Measurements from ENCODE around the gene TMX2.

The TMX2 gene

GRCh38 chr11:57735619-57736298 is 23.4 kb downstream of the TMX2 start:
- TF ChIP-seq ISL1 (CRISPR knock-in tag; IDR thresholded peaks at IDR 0.05): no peak

DNA sequence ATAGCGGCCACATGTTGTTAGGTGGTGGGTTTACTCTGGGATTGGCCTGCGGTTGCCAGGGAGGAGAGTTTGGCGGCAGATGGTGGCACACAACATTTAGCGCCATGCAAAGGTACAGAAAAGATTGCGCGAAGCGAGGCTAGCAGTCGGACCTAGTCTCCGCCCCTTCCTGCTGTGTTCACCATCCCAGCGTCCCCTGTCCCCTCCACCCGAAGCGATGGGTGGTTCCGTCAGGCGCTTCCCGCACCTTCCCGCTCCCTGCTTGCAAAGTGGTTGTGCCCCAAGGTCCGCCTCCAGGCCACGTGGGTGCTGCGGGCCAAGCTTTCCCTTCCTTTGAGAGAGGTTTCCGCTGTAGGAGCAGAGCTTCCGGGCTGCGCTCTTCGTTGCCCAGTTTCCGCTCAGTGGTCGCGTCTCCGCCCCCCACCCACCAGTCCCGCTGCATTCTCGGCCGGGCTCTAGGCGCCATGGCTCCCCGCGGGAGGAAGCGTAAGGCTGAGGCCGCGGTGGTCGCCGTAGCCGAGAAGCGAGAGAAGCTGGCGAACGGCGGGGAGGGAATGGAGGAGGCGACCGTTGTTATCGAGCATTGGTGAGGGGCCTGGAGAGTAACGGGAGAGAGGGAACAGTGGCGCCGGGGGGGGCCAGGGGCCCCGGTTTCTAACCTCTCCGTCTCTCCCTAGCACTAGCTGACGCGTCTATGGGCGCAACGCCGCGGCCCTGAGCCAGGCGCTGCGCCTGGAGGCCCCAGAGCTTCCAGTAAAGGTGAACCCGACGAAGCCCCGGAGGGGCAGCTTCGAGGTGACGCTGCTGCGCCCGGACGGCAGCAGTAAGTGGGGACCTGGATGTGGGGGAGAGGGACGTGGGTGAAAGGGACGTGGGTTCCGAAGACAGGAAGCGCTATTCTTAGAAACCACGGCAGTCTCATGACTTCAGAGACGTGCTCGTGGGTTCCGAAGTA is 29.0 kb downstream of the TMX2 start, which contains the start of gene SELENOH:
Gene SELENOH (plus strand): TSS at position 360 of the 955 bp plus-strand sequence. CDS start 105 bp downstream, at position 465.
- peak; percentile 98 for ATAC-seq
- TF ChIP-seq ZC3H10 (CRISPR knock-in tag; IDR thresholded peaks at IDR 0.05): peak; percentile 33
- no peak for TF ChIP-seq ZFP3 (CRISPR knock-in tag; IDR thresholded peaks at IDR 0.05)
- TF ChIP-seq GLIS3 (CRISPR knock-in tag; IDR thresholded peaks at IDR 0.05): peak; percentile 37; the same call in 1 of the 2 replicates
- peak; percentile 37; the same call in 1 of the 2 replicates for TF ChIP-seq ZNF8 (CRISPR knock-in tag; IDR thresholded peaks at IDR 0.05)
- TF ChIP-seq CSDC2 (CRISPR knock-in tag; IDR thresholded peaks at IDR 0.05): no peak
- peak; percentile 70; the same call in 1 of the 2 replicates for TF ChIP-seq CREB5 (CRISPR knock-in tag; IDR thresholded peaks at IDR 0.05; ENCODE audit: low read depth)
- no peak for TF ChIP-seq ARNTL (CRISPR knock-in tag; IDR thresholded peaks at IDR 0.05; ENCODE audit: borderline replicate concordance, low read depth)
- 0 out of 2 replicates have a peak, but pooled peaks have one; percentile 52 for TF ChIP-seq ZNF565 (CRISPR knock-in tag; conservative IDR thresholded peaks at IDR 0.05; ENCODE audit: low read depth)
- TF ChIP-seq, protein P1, sequence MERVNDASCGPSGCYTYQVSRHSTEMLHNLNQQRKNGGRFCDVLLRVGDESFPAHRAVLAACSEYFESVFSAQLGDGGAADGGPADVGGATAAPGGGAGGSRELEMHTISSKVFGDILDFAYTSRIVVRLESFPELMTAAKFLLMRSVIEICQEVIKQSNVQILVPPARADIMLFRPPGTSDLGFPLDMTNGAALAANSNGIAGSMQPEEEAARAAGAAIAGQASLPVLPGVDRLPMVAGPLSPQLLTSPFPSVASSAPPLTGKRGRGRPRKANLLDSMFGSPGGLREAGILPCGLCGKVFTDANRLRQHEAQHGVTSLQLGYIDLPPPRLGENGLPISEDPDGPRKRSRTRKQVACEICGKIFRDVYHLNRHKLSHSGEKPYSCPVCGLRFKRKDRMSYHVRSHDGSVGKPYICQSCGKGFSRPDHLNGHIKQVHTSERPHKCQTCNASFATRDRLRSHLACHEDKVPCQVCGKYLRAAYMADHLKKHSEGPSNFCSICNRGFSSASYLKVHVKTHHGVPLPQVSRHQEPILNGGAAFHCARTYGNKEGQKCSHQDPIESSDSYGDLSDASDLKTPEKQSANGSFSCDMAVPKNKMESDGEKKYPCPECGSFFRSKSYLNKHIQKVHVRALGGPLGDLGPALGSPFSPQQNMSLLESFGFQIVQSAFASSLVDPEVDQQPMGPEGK (CRISPR knock-in tag; IDR thresholded peaks at IDR 0.05; ENCODE audit: borderline replicate concordance): peak; percentile 61; the same call in 1 of the 2 replicates

More at GRCh38 chr11:57735619-57736298, 23.4 kb downstream of the TMX2 start:
- ATAC-seq: no peak

DNA sequence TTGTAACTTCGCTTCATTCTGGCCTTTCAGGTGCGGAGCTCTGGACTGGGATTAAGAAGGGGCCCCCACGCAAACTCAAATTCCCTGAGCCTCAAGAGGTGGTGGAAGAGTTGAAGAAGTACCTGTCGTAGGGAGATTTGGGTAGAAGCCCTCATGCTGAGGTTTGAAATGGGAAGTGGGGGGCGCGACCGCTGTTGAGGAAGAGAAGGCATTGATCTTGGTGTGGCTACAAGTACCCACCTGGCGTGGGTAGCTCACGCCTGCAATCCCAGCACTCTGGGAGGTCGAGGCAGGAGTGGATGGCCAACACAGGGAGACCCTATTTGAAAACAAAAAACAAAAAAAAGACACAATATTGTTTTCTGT is 29.7 kb downstream of the TMX2 start:
- ATAC-seq: no peak
- TF ChIP-seq ZFP3 (CRISPR knock-in tag; IDR thresholded peaks at IDR 0.05) (no peak), CSDC2 (CRISPR knock-in tag; IDR thresholded peaks at IDR 0.05) (no peak), SNAI2 (CRISPR knock-in tag; IDR thresholded peaks at IDR 0.05) (no peak), ZFP30 (CRISPR knock-in tag; IDR thresholded peaks at IDR 0.05) (no peak), ZNF565 (CRISPR knock-in tag; conservative IDR thresholded peaks at IDR 0.05; ENCODE audit: low read depth) (no peak), ESRRG (CRISPR knock-in tag; IDR thresholded peaks at IDR 0.05) (no peak), GLIS3 (CRISPR knock-in tag; IDR thresholded peaks at IDR 0.05) (no peak), ZNF8 (CRISPR knock-in tag; IDR thresholded peaks at IDR 0.05) (no peak), ZNF70 (CRISPR knock-in tag; IDR thresholded peaks at IDR 0.05) (no peak)
- TF ChIP-seq, protein P1 (CRISPR knock-in tag; IDR thresholded peaks at IDR 0.05; ENCODE audit: borderline replicate concordance): no peak

DNA sequence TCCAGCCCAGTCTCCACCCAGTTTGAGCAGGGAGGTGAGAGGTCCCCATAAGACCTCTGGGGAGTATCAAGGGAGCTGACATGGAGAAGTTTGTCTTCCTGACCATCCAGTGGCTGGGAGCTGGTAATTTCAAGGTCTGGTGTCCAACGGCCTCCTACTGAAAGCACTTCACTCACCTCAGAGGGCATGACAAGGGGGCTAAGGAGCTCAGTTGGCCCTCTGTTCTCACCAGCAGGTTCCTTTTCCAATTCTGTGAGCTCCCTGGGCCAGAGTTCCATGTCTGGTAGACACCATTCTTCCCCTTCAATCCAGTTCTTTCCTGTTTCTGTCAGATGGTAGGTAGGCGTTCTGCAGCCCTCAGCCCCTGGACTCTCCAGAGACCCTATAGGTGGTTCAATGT is 32.0 kb downstream of the TMX2 start:
- ATAC-seq: no peak
- TF ChIP-seq ARNTL (CRISPR knock-in tag; IDR thresholded peaks at IDR 0.05; ENCODE audit: borderline replicate concordance, low read depth) (no peak), RARB (CRISPR knock-in tag; IDR thresholded peaks at IDR 0.05) (no peak), TCF4 (CRISPR knock-in tag; IDR thresholded peaks at IDR 0.05; ENCODE audit: borderline replicate concordance) (no peak), ZNF8 (CRISPR knock-in tag; IDR thresholded peaks at IDR 0.05) (no peak), POU6F1 (CRISPR knock-in tag; IDR thresholded peaks at IDR 0.05; ENCODE audit: borderline replicate concordance, low read depth) (no peak), ZFP3 (CRISPR knock-in tag; IDR thresholded peaks at IDR 0.05) (no peak), TOX (CRISPR knock-in tag; IDR thresholded peaks at IDR 0.05; ENCODE audit: borderline replicate concordance) (no peak), OSR1 (CRISPR knock-in tag; IDR thresholded peaks at IDR 0.05) (no peak), ZFP30 (CRISPR knock-in tag; IDR thresholded peaks at IDR 0.05) (no peak), SNAI2 (CRISPR knock-in tag; IDR thresholded peaks at IDR 0.05) (no peak), ZNF70 (CRISPR knock-in tag; IDR thresholded peaks at IDR 0.05) (no peak), ISL1 (CRISPR knock-in tag; IDR thresholded peaks at IDR 0.05) (no peak), CREB5 (CRISPR knock-in tag; IDR thresholded peaks at IDR 0.05; ENCODE audit: low read depth) (no peak), BACH2 (CRISPR knock-in tag; IDR thresholded peaks at IDR 0.05; ENCODE audit: borderline replicate concordance) (no peak), GLIS3 (CRISPR knock-in tag; IDR thresholded peaks at IDR 0.05) (no peak), ZNF565 (CRISPR knock-in tag; conservative IDR thresholded peaks at IDR 0.05; ENCODE audit: low read depth) (no peak), ESRRG (CRISPR knock-in tag; IDR thresholded peaks at IDR 0.05) (no peak), CSDC2 (CRISPR knock-in tag; IDR thresholded peaks at IDR 0.05) (no peak)
- TF ChIP-seq, protein P2, sequence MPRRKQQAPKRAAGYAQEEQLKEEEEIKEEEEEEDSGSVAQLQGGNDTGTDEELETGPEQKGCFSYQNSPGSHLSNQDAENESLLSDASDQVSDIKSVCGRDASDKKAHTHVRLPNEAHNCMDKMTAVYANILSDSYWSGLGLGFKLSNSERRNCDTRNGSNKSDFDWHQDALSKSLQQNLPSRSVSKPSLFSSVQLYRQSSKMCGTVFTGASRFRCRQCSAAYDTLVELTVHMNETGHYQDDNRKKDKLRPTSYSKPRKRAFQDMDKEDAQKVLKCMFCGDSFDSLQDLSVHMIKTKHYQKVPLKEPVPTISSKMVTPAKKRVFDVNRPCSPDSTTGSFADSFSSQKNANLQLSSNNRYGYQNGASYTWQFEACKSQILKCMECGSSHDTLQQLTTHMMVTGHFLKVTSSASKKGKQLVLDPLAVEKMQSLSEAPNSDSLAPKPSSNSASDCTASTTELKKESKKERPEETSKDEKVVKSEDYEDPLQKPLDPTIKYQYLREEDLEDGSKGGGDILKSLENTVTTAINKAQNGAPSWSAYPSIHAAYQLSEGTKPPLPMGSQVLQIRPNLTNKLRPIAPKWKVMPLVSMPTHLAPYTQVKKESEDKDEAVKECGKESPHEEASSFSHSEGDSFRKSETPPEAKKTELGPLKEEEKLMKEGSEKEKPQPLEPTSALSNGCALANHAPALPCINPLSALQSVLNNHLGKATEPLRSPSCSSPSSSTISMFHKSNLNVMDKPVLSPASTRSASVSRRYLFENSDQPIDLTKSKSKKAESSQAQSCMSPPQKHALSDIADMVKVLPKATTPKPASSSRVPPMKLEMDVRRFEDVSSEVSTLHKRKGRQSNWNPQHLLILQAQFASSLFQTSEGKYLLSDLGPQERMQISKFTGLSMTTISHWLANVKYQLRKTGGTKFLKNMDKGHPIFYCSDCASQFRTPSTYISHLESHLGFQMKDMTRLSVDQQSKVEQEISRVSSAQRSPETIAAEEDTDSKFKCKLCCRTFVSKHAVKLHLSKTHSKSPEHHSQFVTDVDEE (CRISPR knock-in tag; IDR thresholded peaks at IDR 0.05): no peak
